CD1c-positive myeloid dendritic cell (primary cell): Measurements from ENCODE around the gene PPP1R12A.

ENCODE experiments used
- DNase-seq: peaks from one replicate; pipeline ENCODE4 v3.0.0-alpha.2; 2016; ENCODE audit errors: extremely low spot score

The PPP1R12A gene

GRCh38 chr12:79769189-79769859 is 165.6 kb downstream of the PPP1R12A start:
- DNase-seq, result no peak

DNA sequence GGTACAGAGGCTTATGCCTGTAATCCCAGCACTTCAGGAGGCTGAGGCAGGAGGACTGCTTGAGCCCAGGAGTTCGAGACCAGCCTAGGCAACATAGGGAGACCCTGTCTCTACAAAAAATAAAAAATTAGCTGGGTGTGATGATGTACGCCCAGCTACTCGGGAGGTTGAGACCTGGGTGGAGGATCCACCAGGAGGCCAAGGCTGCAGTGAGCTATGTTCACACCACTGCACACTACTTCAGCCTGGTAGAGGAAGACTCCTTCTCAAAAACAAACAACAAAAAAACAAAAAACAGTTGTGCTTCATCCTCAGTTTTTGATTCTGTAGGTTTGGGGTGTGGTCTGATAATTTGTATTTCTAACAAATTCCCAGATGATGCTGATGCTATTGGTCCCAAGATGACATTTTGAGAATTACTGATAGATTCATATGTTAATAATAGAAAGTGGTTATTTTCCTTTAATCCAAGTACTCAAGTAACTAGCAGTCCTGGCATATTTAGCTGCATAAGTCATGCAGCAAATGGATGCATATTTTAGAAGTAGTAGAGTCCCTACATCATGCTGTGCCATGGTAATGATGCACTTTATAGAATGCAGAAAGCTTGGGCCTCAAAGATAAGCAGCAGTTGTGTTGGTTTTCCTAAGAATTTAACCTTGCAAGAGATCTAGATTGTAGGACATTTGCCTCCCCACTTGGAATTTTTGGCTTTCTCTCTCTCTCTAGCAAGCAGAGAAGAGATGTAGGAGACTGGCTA is 168.0 kb downstream of the PPP1R12A start:
- no peak for DNase-seq

GRCh38 chr12:79765157-79765556 is 169.7 kb downstream of the PPP1R12A start:
- DNase-seq, result no peak

DNA sequence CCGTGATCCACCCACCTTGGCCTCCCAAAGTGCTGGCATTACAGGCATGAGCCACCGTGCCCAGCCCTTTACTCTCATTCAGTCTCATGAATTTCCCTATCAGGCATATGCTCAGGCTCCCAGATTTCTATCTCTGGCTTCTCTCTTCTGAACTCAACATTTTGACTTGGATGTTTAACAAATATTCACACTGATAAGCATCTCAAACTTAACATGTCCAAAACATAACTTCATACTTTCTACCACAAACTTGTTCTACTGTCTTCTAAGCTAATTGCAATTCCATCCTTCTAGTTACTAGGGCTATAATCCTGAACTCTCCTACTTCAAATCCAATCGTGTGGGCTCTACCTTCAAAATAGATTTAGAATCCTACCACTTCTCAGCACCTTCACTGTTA is 170.3 kb downstream of the PPP1R12A start:
- no peak for DNase-seq

DNA sequence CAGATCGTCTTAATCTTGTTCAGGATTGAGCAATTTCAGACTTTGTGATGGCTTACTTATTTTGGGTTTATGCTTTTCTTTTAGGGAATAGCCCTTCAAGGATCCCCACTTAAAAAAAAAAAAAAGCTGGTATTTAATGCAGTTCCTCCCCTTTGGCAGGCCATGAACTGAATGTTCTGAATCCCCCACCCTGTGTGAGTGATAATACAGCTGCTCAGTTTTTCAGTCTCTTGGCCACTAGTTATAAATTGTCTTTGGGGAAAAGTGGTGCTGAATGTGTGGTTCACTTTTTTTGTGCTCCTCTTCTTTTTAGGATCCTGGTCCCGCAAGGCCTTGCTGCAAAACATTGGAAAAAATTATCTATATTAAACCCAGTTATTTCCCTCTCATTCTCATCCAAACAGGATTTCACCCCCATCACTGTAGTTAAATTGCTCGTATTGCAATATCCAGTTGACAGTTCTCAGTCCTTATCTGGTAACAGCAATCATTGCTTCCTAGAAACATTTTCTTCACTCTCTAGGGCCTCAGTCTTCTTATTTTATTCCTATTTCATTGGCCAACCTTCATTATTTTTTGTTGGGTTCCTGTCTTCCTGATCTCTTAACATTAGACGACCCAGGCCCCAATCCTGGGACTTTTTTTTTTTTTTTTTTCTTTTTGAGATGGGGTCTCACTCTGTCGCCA is 171.0 kb downstream of the PPP1R12A start:
- no peak for DNase-seq

- no peak for DNase-seq
Measured at GRCh38 chr12:79761341-79761740, 173.6 kb downstream of the PPP1R12A start.

- no peak for DNase-seq
Measured at GRCh38 chr12:79747274-79747673, 187.6 kb downstream of the PPP1R12A start.

DNA sequence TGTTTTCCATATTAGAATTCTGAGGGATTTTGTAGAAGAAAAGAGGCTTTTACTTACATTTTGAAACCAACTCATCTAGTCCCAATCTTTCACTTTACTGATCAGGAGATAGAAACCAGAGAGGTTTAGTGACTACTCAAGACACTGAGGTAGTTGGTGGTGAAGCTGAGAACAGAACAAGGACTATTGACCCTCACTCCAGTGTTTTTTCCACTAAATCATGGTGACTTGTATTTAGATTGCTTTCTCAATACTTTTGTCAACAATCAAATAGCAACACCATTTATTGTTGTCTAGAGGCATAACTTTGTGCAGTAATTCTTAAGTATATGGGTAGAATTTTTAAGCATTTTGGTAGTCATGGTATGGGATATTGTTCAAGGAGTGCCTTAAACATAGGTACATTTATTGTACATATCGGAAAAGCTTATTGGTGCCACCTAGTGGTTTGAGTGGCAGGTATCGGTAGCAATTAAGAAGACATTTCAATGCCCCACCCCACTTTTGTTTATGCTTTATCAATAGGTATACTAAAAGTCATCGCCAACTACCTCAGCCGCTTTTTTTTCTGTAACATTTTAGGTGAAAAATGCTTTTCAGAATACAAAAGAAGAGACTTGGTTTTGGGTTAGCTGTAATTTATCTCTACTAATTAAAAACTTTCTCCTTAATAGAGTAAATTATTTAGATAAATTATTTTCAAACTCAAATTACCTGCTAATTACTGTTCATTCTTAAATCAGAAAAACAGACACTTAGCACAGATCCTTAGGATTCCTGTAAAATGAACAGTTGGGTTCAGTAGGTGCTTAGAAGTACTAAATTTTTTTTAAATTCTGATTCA is 196.8 kb downstream of the PPP1R12A start:
- peak; percentile 40 for DNase-seq

DNA sequence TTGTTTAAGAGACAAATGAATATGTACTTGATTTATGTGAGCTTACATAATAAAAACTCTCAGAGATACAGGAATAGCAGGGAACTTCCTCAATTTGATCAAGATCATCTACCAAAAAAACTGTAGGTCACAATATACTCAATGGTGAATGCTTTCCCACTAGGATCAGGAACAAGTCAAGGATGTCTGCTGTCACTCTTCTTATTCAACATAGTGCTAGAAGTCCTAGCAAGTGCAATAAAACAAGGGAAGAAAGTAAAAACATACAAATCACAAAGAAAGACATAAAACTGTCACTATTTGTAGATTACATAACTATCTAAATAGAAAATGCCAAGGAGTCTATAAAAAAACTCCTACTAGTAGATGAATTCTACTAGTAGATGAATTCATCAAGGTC is 202.3 kb downstream of the PPP1R12A start:
- DNase-seq, result no peak

- DNase-seq, result no peak
Measured at GRCh38 chr12:79725987-79726386, 208.9 kb downstream of the PPP1R12A start.
